ENCODE results near the gene SHMT1. TPM values are rescaled to one million over a fixed set of nuclear protein-coding genes. Genes with fewer than 3 reads are reported as not detected.

SHMT1 gene
- total RNA-seq, 6 experiments from 2014 or later: 7.9 to 18.5 (median 16.2) TPM

- TF ChIP-seq CTCF (IDR thresholded peaks at IDR 0.05): no peak
- Mint-ChIP-seq H3K27me3 (ENCODE audit: insufficient read depth) (no peaks in the 10 kb centered on the region; the same call in 1 of the 2 replicates), H3K27ac (peak overlapping the region; percentile 16; the same call in 1 of the 2 replicates), H3K4me3 (peak overlapping the region; percentile 40), H3K36me3 (ENCODE audit: low read depth) (peaks cover 21% of the 10 kb centered on the region), H3K4me1 (ENCODE audit: low read depth) (peaks cover 49% of the 10 kb centered on the region), H3K9me3 (no peaks in the 10 kb centered on the region)
- no peak for DNase-seq
Observed at GRCh38 chr17:18318771-18319450, 44.4 kb downstream of the SHMT1 start.

- Mint-ChIP-seq H3K27ac (peak overlapping the region; percentile 43), H3K36me3 (ENCODE audit: low read depth) (peaks cover 21% of the 10 kb centered on the region), H3K4me1 (ENCODE audit: low read depth) (peaks cover 57% of the 10 kb centered on the region), H3K9me3 (no peaks in the 10 kb centered on the region), H3K4me3 (peak overlapping the region; percentile 40), H3K27me3 (ENCODE audit: insufficient read depth) (no peaks in the 10 kb centered on the region; the same call in 1 of the 2 replicates)
- TF ChIP-seq CTCF (IDR thresholded peaks at IDR 0.05): no peak
- no peak for DNase-seq
Observed at GRCh38 chr17:18318117-18318516, 45.2 kb downstream of the SHMT1 start.

GRCh38 chr17:18315961-18316360 is 47.4 kb downstream of the SHMT1 start:
- Mint-ChIP-seq H3K4me1 (ENCODE audit: low read depth) (peaks cover 72% of the 10 kb centered on the region), H3K36me3 (ENCODE audit: low read depth) (peaks cover 32% of the 10 kb centered on the region)
- no peak for DNase-seq

GRCh38 chr17:18315562-18315922 is 47.8 kb downstream of the SHMT1 start:
- Mint-ChIP-seq H3K36me3 (ENCODE audit: low read depth) (peaks cover 32% of the 10 kb centered on the region), H3K27me3 (ENCODE audit: insufficient read depth) (no peaks in the 10 kb centered on the region; the same call in 1 of the 2 replicates), H3K4me3 (peak overlapping the region; percentile 92), H3K9me3 (no peaks in the 10 kb centered on the region), H3K4me1 (ENCODE audit: low read depth) (peaks cover 72% of the 10 kb centered on the region), H3K27ac (peak overlapping the region; percentile 96)
- no peak for TF ChIP-seq CTCF (IDR thresholded peaks at IDR 0.05)
- DNase-seq: no peak

More at GRCh38 chr17:18315961-18316360, 47.4 kb downstream of the SHMT1 start:
- peak overlapping the region; percentile 92 for H3K4me3 Mint-ChIP-seq
- no peaks in the 10 kb centered on the region for H3K9me3 Mint-ChIP-seq
- no peak for TF ChIP-seq CTCF (IDR thresholded peaks at IDR 0.05)
- H3K27ac Mint-ChIP-seq: peak overlapping the region; percentile 96
- H3K27me3 Mint-ChIP-seq (ENCODE audit: insufficient read depth): no peaks in the 10 kb centered on the region; the same call in 1 of the 2 replicates

GRCh38 chr17:18314731-18315561 is 48.4 kb downstream of the SHMT1 start, which contains the start of the genes SMCR8 and TOP3A:
Gene SMCR8, plus strand, starts transcription at chr17:18315293. Its CDS starts 497 bp downstream, at chr17:18315790.
Gene TOP3A, minus strand, starts transcription at chr17:18314994. Its CDS starts 216 bp downstream, at chr17:18314778.
- 0 out of 2 replicates have a peak, but pooled peaks have one; percentile 9 for TF ChIP-seq CTCF (IDR thresholded peaks at IDR 0.05)
- peak; percentile 99 for DNase-seq
- Mint-ChIP-seq H3K4me1 (ENCODE audit: low read depth) (peaks cover 68% of the 10 kb centered on the region), H3K36me3 (ENCODE audit: low read depth) (peaks cover 32% of the 10 kb centered on the region), H3K4me3 (peak within 1 kb of the TSS; percentile 92), H3K27me3 (ENCODE audit: insufficient read depth) (peaks cover under 1% of the 10 kb centered on the region), H3K9me3 (no peaks in the 10 kb centered on the region), H3K27ac (peak within 1 kb of the TSS; percentile 96)
